SH-SY5Y (cell line): Measurements from ENCODE around the gene CYTH3.

ENCODE experiments used
- GATA2 ChIP-seq: IDR thresholded peaks from 2 replicates; pipeline ENCODE4 v1.6.1; 2011; ENCODE audit warnings: mild to moderate bottlenecking, low read depth, low read length
- GATA3 ChIP-seq: IDR thresholded peaks from 2 replicates; pipeline ENCODE4 v1.6.1; 2011; ENCODE audit warnings: low read depth, mild to moderate bottlenecking, low read length, moderate library complexity

GRCh38 chr7:6252748-6253147 is 19.7 kb downstream of the CYTH3 start:
- TF ChIP-seq GATA2 (no peak), GATA3 (no peak)
